ENCODE results near the gene ATG14.
A peak's percentile ranks its signal among the peaks of the same experiment; 100 is the strongest.
"Not testable (repeated sequence)": the region's sequence is repeated elsewhere in the genome, so short reads cannot be mapped to it uniquely, and the experiment has no call there.

The ATG14 gene

GRCh38 chr14:55411426-55412389 lies at the start of gene ATG14:
Gene ATG14, minus strand, starts transcription at chr14:55411830. Its CDS starts 8 bp downstream, at chr14:55411822.
- peak within 1 kb of the TSS; percentile 81 to 99 (median 91) for H3K4me3 ChIP-seq
- H3K27ac ChIP-seq: peak within 1 kb of the TSS; percentile 74 to 91 (median 87)
- no peaks in the 10 kb centered on the region for H3K9me3 ChIP-seq (replicated peaks in 1 of 11)
- peak within 1 kb of the TSS; percentile 86 to 96 (median 88) for H3K4me2 ChIP-seq
- H3K27me3 ChIP-seq: no peaks in the 10 kb centered on the region
- H3K9ac ChIP-seq: peak within 1 kb of the TSS; percentile 88 to 96 (median 91)
- no peak for TF ChIP-seq Cebpa-rat (IDR thresholded peaks at IDR 0.05)
- H3K4me1 ChIP-seq: peaks cover 15 to 36% (median 25%) of the 10 kb centered on the region in 10 experiments
- H4K20me1 ChIP-seq: peaks cover 0 to 18% (median 13%) of the 10 kb centered on the region in 11 experiments; a peak in 7 of 22 replicates
- H3K36me3 ChIP-seq: peaks cover 0 to 17% (median 5%) of the 10 kb centered on the region in 11 experiments; a peak in 7 of 22 replicates

GRCh38 chr14:55458800-55459515 lies 47.3 kb upstream of the ATG14 start:
- H3K9me3 ChIP-seq (replicated peaks in 1 of 11): peaks cover 0 to 10% (median 6%) of the 10 kb centered on the region in 11 experiments; a peak in 13 of 22 replicates
- no peaks in the 10 kb centered on the region for H3K36me3 ChIP-seq
- H4K20me1 ChIP-seq: no peaks in the 10 kb centered on the region
- no peak overlapping the region for H3K9ac ChIP-seq
- no peak for TF ChIP-seq Cebpa-rat (IDR thresholded peaks at IDR 0.05)
- H3K4me2 ChIP-seq: peak overlapping the region in 4 of 11 experiments; percentile 20 to 63 (median 29); a peak in 8 of 22 replicates
- H3K4me3 ChIP-seq: no peak overlapping the region
- H3K4me1 ChIP-seq: peaks cover 12 to 25% (median 13%) of the 10 kb centered on the region in 10 experiments
- 0 out of 22 replicates have a peak overlapping the region, but pooled peaks of 1 of the 11 experiments have one; percentile 33 for H3K27ac ChIP-seq
- no peaks in the 10 kb centered on the region for H3K27me3 ChIP-seq

GRCh38 chr14:55457496-55457895 lies 45.9 kb upstream of the ATG14 start:
- H3K4me2 ChIP-seq: no peak overlapping the region
- no peaks in the 10 kb centered on the region for H4K20me1 ChIP-seq
- H3K4me3 ChIP-seq: no peak overlapping the region
- H3K27me3 ChIP-seq: no peaks in the 10 kb centered on the region
- peaks cover 12 to 31% (median 17%) of the 10 kb centered on the region in 10 experiments for H3K4me1 ChIP-seq
- H3K9me3 ChIP-seq (replicated peaks in 1 of 11): peaks cover 0 to 10% (median 6%) of the 10 kb centered on the region in 11 experiments; a peak in 13 of 22 replicates
- H3K27ac ChIP-seq: no peak overlapping the region
- TF ChIP-seq Cebpa-rat (IDR thresholded peaks at IDR 0.05): no peak
- H3K36me3 ChIP-seq: no peaks in the 10 kb centered on the region
- no peak overlapping the region for H3K9ac ChIP-seq

GRCh38 chr14:55456411-55456810 lies 44.8 kb upstream of the ATG14 start:
- H3K27me3 ChIP-seq; H3K36me3 ChIP-seq; H4K20me1 ChIP-seq; H3K9ac ChIP-seq; H3K4me3 ChIP-seq; H3K4me2 ChIP-seq; H3K27ac ChIP-seq; H3K9me3 ChIP-seq (replicated peaks in 1 of 11): not testable (repeated sequence)
- peaks cover 20 to 39% (median 24%) of the 10 kb centered on the region in 10 experiments for H3K4me1 ChIP-seq

- no peaks in the 10 kb centered on the region for H4K20me1 ChIP-seq
- H3K4me2 ChIP-seq: peak overlapping the region; percentile 47 to 77 (median 64)
- H3K4me1 ChIP-seq: peaks cover 35 to 59% (median 42%) of the 10 kb centered on the region in 10 experiments
- peak overlapping the region in 3 of 11 experiments; percentile 28 to 45 (median 44); a peak in 3 of 22 replicates for H3K27ac ChIP-seq
- H3K27me3 ChIP-seq: no peaks in the 10 kb centered on the region
- no peak overlapping the region for H3K4me3 ChIP-seq
- peaks cover 0 to 10% (median 6%) of the 10 kb centered on the region in 11 experiments; a peak in 13 of 22 replicates for H3K9me3 ChIP-seq (replicated peaks in 1 of 11)
- no peak for TF ChIP-seq Cebpa-rat (IDR thresholded peaks at IDR 0.05)
- no peaks in the 10 kb centered on the region for H3K36me3 ChIP-seq
- peak overlapping the region in 1 of 11 experiments; percentile 12; a peak in 2 of 22 replicates for H3K9ac ChIP-seq
Measured at GRCh38 chr14:55454264-55455002, 42.8 kb upstream of the ATG14 start.

GRCh38 chr14:55451950-55452349 lies 40.3 kb upstream of the ATG14 start:
- Histone ChIP-seq H3K27me3 (no peaks in the 10 kb centered on the region), H3K27ac (0 out of 22 replicates have a peak overlapping the region, but pooled peaks of 1 of the 11 experiments have one; percentile 2), H3K4me2 (peak overlapping the region; percentile 30 to 75 (median 54); a peak in 21 of 22 replicates), H3K9ac (no peak overlapping the region), H3K4me3 (no peak overlapping the region), H4K20me1 (no peaks in the 10 kb centered on the region), H3K4me1 (peaks cover 35 to 71% (median 50%) of the 10 kb centered on the region in 10 experiments), H3K9me3 (replicated peaks in 1 of 11) (peaks cover 0 to 4% (median 2%) of the 10 kb centered on the region in 11 experiments; a peak in 11 of 22 replicates), H3K36me3 (no peaks in the 10 kb centered on the region)
- TF ChIP-seq Cebpa-rat (IDR thresholded peaks at IDR 0.05): no peak

- Histone ChIP-seq H3K4me2 (peak overlapping the region; percentile 30 to 75 (median 54)), H3K27me3 (no peaks in the 10 kb centered on the region), H3K4me3 (no peak overlapping the region), H3K36me3 (no peaks in the 10 kb centered on the region), H4K20me1 (no peaks in the 10 kb centered on the region), H3K4me1 (peaks cover 35 to 71% (median 50%) of the 10 kb centered on the region in 10 experiments), H3K9ac (no peak overlapping the region), H3K9me3 (replicated peaks in 1 of 11) (no peaks in the 10 kb centered on the region), H3K27ac (0 out of 22 replicates have a peak overlapping the region, but pooled peaks of 1 of the 11 experiments have one; percentile 2)
- no peak for TF ChIP-seq Cebpa-rat (IDR thresholded peaks at IDR 0.05)
Measured at GRCh38 chr14:55451398-55451797, 39.8 kb upstream of the ATG14 start.

GRCh38 chr14:55450987-55451386 lies 39.4 kb upstream of the ATG14 start:
- peaks cover 35 to 71% (median 50%) of the 10 kb centered on the region in 10 experiments for H3K4me1 ChIP-seq
- no peak overlapping the region for H3K9ac ChIP-seq
- H3K27me3 ChIP-seq: no peaks in the 10 kb centered on the region
- no peak for TF ChIP-seq Cebpa-rat (IDR thresholded peaks at IDR 0.05)
- H3K4me2 ChIP-seq: peak overlapping the region; percentile 30 to 75 (median 54)
- H3K9me3 ChIP-seq (replicated peaks in 1 of 11): no peaks in the 10 kb centered on the region
- H4K20me1 ChIP-seq: no peaks in the 10 kb centered on the region
- no peaks in the 10 kb centered on the region for H3K36me3 ChIP-seq
- no peak overlapping the region for H3K4me3 ChIP-seq
- peak overlapping the region in 3 of 11 experiments; percentile 15 to 38 (median 28); a peak in 3 of 22 replicates for H3K27ac ChIP-seq

Measured in BLaER1 treated with 17β-estradiol and CSF1 and Interleukin-3, amounts not matched to agents 10 nM and 100 nM (cell line).